Panc1 (cell line): ENCODE results near the gene SLC25A39. TPM values are rescaled to one million over a fixed set of nuclear protein-coding genes. Genes with fewer than 3 reads are reported as not detected.
A peak's percentile ranks its signal among the peaks of the same experiment; 100 is the strongest.

Experiments
- ATAC-seq: fragments of 200-7000 bp; cut with Tn5 transposase; 2 replicates; pipeline ENCODE4 v1.9.1; 2020; ENCODE audit warnings: mild to moderate bottlenecking, moderate library complexity
- BruUV-seq: library from RNA; stranded (reverse); fragments of 400-500 nt; replicated peaks from 2 replicates; lab custom pipeline; 2021; lab: Mats Ljungman, UMichigan
- CTCF ChIA-PET: fragments of 300-600 bp; sonication (Branson Sonifier 250); formaldehyde crosslinking; loops from one replicate; lab custom pipeline; 2022; ENCODE audit warnings: antibody characterized with exemption; lab: Charles Lee
- POLR2A ChIA-PET: fragments of 300-600 bp; sonication (Branson Sonifier 250); formaldehyde crosslinking; loops from one replicate; lab custom pipeline; 2022; ENCODE audit warnings: antibody characterized with exemption; lab: Charles Lee
- DNase-seq: peaks from one replicate; pipeline ENCODE4 v3.0.0-alpha.2; 2010; ENCODE audit warnings: low read depth, low spot score
- H3K27ac ChIP-seq: 2 replicates; pipeline ENCODE4 v1.5.1; 2011; ENCODE audit warnings: mild to moderate bottlenecking, low read length, inconsistent platforms
- H3K27me3 ChIP-seq: fragments of 200-500 bp; sonication (Bioruptor generic); 2 replicates; pipeline ENCODE4 v1.6.0; 2014; ENCODE audit warnings: low read length, inconsistent platforms; ENCODE audit not compliant: control insufficient read depth, insufficient read depth
- H3K36me3 ChIP-seq: fragments of 200-500 bp; sonication (Bioruptor generic); 2 replicates; pipeline ENCODE4 v1.5.1; 2014; ENCODE audit warnings: inconsistent platforms, mild to moderate bottlenecking, low read length, moderate library complexity; ENCODE audit not compliant: control insufficient read depth, insufficient read depth
- H3K4me1 ChIP-seq: 2 replicates; pipeline ENCODE4 v1.5.1; 2011; ENCODE audit warnings: inconsistent platforms, mild to moderate bottlenecking, low read length, moderate library complexity; ENCODE audit not compliant: control insufficient read depth, insufficient read depth
- H3K4me3 ChIP-seq, 2 experiments: 2 replicates each; pipeline ENCODE4 v1.5.1; 2011 to 2012; ENCODE audit warnings: low read depth in 2 of 2, low read length in 2 of 2, mild to moderate bottlenecking in 2 of 2, inconsistent platforms in 1 of 2, moderate library complexity in 1 of 2
- H3K9me3 ChIP-seq: fragments of 200-500 bp; sonication (Bioruptor generic); 2 replicates; pipeline ENCODE4 v1.5.1; 2014; ENCODE audit warnings: low read depth, mild to moderate bottlenecking, inconsistent platforms, low read length, moderate library complexity; ENCODE audit not compliant: control insufficient read depth, insufficient read depth
- POLR2AphosphoS5 ChIP-seq: IDR thresholded peaks from 2 replicates; pipeline ENCODE4 v1.6.1; 2012; ENCODE audit warnings: mild to moderate bottlenecking, low read depth, low read length, moderate library complexity
- SIN3A ChIP-seq: IDR thresholded peaks from 2 replicates; pipeline ENCODE4 v1.6.1; 2012; ENCODE audit warnings: low read depth, mild to moderate bottlenecking, low read length, moderate library complexity, borderline replicate concordance; ENCODE audit not compliant: insufficient read depth
- TCF7L2 ChIP-seq: IDR thresholded peaks from 2 replicates; pipeline ENCODE4 v1.6.1; 2011; ENCODE audit warnings: mild to moderate bottlenecking, low read depth, low read length, inconsistent platforms
- in situ Hi-C: cut with HindIII; loops from 2 replicates; pipeline ENCODE4 v1.10.0; 2016; ENCODE audit warnings: low sequenced_read_pairs, low pct_unique_long_range_greater_than_20kb
- intact Hi-C: fragments of 100-400 bp; cut with micrococcal nuclease; formaldehyde crosslinking; loops from one replicate; pipeline ENCODE4 v1.10.0; 2022; ENCODE audit not compliant: unreplicated experiment
- total RNA-seq: library from RNA; stranded (reverse); gene quantifications from one replicate; pipeline ENCODE4 v1.2.1, GENCODE V29; 2021; ENCODE audit not compliant: unreplicated experiment
- TF ChIP-seq, protein P1 (sequence below): fragments of 450-650 bp; IDR thresholded peaks from 2 replicates; pipeline ENCODE4 v1.5.1; 2017; ENCODE audit warnings: mild to moderate bottlenecking
- TF ChIP-seq, protein P2 (sequence below), 2 experiments: IDR thresholded peaks; 2 replicates each; pipeline ENCODE4 v1.6.1; 2011 to 2012; ENCODE audit warnings: low read depth in 2 of 2, control low read depth in 1 of 2, low read length in 1 of 2, mild to moderate bottlenecking in 1 of 2, moderate library complexity in 1 of 2; ENCODE audit not compliant: insufficient read depth in 1 of 2

The SLC25A39 gene
- total RNA-seq, 1 experiment from 2014 or later: 138 TPM

DNA sequence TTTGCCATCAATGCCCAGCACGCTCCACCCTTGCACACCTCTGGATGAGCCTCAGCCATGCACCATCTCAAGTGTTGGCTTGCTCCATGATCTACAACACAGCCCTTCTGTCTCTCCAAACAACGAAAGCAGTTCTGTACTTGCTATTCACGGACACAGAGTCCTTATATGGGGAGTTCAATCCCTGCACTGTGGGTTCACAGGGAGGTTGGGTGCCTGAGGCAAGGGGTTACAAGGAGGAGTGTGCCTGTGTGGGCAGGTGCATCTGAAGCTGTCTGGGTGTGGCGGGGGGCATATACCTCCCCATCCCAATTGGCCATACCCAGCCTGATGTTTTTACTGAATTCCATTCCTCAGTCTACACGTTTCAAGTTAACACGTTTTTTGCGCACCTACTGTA lies 10.6 kb downstream of the SLC25A39 start:
- ATAC-seq: no peak
- ChIA-PET POLR2A (interaction anchor here (0.6 kb wide), 1 partner anchor 355 kb away, joined by 3 read pairs; no protein-coding TSS in a partner anchor), CTCF (interaction anchor here (0.6 kb wide), 1 partner anchor 1160 kb away, joined by 3 read pairs; no protein-coding TSS in a partner anchor)
- Histone ChIP-seq H3K36me3 (no peaks in the 10 kb centered on the region), H3K27ac (no peak overlapping the region), H3K27me3 (no peaks in the 10 kb centered on the region), H3K4me1 (no peaks in the 10 kb centered on the region), H3K9me3 (no peaks in the 10 kb centered on the region), H3K4me3 (no peak overlapping the region)
- TSS peak; percentile 59 for BruUV-seq
- TF ChIP-seq, protein P1, sequence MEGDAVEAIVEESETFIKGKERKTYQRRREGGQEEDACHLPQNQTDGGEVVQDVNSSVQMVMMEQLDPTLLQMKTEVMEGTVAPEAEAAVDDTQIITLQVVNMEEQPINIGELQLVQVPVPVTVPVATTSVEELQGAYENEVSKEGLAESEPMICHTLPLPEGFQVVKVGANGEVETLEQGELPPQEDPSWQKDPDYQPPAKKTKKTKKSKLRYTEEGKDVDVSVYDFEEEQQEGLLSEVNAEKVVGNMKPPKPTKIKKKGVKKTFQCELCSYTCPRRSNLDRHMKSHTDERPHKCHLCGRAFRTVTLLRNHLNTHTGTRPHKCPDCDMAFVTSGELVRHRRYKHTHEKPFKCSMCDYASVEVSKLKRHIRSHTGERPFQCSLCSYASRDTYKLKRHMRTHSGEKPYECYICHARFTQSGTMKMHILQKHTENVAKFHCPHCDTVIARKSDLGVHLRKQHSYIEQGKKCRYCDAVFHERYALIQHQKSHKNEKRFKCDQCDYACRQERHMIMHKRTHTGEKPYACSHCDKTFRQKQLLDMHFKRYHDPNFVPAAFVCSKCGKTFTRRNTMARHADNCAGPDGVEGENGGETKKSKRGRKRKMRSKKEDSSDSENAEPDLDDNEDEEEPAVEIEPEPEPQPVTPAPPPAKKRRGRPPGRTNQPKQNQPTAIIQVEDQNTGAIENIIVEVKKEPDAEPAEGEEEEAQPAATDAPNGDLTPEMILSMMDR: no peak
- TF ChIP-seq, protein P2, sequence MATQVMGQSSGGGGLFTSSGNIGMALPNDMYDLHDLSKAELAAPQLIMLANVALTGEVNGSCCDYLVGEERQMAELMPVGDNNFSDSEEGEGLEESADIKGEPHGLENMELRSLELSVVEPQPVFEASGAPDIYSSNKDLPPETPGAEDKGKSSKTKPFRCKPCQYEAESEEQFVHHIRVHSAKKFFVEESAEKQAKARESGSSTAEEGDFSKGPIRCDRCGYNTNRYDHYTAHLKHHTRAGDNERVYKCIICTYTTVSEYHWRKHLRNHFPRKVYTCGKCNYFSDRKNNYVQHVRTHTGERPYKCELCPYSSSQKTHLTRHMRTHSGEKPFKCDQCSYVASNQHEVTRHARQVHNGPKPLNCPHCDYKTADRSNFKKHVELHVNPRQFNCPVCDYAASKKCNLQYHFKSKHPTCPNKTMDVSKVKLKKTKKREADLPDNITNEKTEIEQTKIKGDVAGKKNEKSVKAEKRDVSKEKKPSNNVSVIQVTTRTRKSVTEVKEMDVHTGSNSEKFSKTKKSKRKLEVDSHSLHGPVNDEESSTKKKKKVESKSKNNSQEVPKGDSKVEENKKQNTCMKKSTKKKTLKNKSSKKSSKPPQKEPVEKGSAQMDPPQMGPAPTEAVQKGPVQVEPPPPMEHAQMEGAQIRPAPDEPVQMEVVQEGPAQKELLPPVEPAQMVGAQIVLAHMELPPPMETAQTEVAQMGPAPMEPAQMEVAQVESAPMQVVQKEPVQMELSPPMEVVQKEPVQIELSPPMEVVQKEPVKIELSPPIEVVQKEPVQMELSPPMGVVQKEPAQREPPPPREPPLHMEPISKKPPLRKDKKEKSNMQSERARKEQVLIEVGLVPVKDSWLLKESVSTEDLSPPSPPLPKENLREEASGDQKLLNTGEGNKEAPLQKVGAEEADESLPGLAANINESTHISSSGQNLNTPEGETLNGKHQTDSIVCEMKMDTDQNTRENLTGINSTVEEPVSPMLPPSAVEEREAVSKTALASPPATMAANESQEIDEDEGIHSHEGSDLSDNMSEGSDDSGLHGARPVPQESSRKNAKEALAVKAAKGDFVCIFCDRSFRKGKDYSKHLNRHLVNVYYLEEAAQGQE (IDR thresholded peaks at IDR 0.05; ENCODE audit: insufficient read depth in 1 of 2, low read depth in 2 of 2, low read length in 1 of 2): no peak
- TF ChIP-seq SIN3A (no peak), TCF7L2 (no peak), POLR2AphosphoS5 (no peak)
- in situ Hi-C loops: no loop called here
- DNase-seq: no peak
- intact Hi-C loops: no loop called here

DNA sequence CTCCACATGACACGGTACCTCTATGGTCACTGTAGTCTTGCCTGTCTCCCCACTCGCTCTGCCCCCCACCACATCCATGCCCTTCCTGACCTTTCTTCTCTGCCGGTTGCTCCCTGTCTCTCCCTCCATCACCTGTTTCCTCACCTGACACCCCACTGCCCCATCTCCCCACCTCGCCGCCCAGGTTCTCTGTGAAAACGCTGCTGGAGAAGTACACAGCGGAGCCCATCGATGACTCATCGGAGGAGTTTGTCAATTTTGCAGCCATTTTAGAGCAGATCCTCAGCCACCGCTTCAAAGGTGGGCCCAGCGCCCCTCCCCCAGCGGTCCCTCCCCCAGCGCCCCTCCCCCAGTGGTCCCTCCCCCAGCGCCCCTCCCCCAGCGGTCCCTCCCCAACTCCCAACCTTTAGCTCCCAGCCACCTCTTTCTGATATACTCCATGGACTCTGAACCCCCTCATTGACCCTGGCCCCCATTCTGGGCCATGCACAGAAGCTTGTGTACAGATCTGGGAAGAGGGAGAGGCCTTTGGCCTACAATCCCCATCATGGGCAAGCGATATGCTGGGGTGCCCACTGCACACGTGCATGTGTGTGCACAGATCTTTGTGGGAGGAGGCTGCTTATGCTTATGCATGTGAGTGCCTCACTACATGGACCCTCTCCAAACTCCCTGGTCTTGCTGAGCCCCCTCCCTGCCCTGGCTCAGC lies 12.1 kb downstream of the SLC25A39 start:
- H3K4me1 ChIP-seq: peaks cover 3% of the 10 kb centered on the region
- in situ Hi-C loops: no loop called here
- no TSS peak for BruUV-seq
- H3K9me3 ChIP-seq: no peaks in the 10 kb centered on the region
- TF ChIP-seq POLR2AphosphoS5 (no peak), TCF7L2 (no peak), SIN3A (no peak)
- TF ChIP-seq, protein P2 (IDR thresholded peaks at IDR 0.05; ENCODE audit: insufficient read depth in 1 of 2, low read depth in 2 of 2, low read length in 1 of 2): no peak
- TF ChIP-seq, protein P1: no peak
- no peak overlapping the region for H3K27ac ChIP-seq
- no peak for DNase-seq
- ChIA-PET CTCF (no interaction called here), POLR2A (no interaction called here)
- H3K27me3 ChIP-seq: no peaks in the 10 kb centered on the region
- no peaks in the 10 kb centered on the region for H3K36me3 ChIP-seq
- intact Hi-C loops: no loop called here
- H3K4me3 ChIP-seq: no peak overlapping the region
- ATAC-seq: no peak
